ENCODE results near the gene FNIP2.
A peak's percentile ranks its signal among the peaks of the same experiment; 100 is the strongest.
"Not testable (repeated sequence)": the region's sequence is repeated elsewhere in the genome, so short reads cannot be mapped to it uniquely, and the experiment has no call there.

The FNIP2 gene

GRCh38 chr4:158768555-158769174 lies at the start of gene FNIP2:
Gene FNIP2 (plus strand): TSS chr4:158769026. CDS start chr4:158769213, 187 bp downstream.
- DNase-seq: peak; percentile 86

DNA sequence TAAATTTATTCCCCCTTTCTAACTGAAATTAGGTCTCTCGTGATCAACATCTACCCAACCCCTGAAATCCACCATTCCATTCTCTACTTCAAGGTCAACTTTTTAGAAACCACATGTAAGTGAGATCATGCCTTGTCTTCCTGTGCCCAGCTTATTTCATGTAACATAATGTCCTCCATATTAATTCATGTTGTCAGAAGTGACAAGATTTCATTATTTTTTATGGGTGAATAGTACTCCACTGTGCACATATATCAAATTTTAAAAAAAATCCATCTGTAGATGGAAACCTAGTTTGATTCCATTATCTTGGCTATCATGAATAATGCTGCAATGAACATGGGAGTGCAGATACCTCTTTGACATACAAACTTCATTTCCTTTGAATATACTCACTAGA lies 47.1 kb upstream of the FNIP2 start:
- DNase-seq: no peak

DNA sequence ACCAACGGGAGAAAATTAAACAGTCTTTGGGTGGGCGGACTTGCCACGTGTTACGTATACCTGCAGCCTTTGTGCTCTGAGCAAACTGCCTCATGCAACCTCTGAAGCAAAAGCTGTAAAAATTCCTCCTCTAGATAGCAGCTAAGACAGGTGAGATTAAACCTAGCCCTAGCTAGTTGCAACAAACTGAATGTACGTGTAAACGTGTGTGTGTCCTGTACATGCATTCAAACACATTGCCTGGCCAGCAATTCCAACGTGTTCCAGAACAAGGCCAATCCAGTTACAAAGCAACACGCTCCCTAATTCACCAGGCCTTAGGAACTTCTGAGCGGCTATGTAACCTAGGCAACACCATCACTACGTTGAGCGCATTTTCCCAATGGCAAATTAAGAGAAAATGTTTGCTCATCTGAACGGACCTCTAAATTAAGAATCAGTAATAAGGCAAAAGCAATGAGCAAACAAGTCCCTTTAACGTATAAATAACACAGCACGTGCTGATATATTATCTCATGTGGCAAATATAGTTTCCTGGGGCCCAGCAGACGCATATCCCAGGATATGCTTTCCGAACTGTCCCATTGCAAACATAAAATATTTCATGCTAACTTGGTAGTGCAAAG lies 46.4 kb upstream of the FNIP2 start:
- peak; percentile 51 for DNase-seq

DNA sequence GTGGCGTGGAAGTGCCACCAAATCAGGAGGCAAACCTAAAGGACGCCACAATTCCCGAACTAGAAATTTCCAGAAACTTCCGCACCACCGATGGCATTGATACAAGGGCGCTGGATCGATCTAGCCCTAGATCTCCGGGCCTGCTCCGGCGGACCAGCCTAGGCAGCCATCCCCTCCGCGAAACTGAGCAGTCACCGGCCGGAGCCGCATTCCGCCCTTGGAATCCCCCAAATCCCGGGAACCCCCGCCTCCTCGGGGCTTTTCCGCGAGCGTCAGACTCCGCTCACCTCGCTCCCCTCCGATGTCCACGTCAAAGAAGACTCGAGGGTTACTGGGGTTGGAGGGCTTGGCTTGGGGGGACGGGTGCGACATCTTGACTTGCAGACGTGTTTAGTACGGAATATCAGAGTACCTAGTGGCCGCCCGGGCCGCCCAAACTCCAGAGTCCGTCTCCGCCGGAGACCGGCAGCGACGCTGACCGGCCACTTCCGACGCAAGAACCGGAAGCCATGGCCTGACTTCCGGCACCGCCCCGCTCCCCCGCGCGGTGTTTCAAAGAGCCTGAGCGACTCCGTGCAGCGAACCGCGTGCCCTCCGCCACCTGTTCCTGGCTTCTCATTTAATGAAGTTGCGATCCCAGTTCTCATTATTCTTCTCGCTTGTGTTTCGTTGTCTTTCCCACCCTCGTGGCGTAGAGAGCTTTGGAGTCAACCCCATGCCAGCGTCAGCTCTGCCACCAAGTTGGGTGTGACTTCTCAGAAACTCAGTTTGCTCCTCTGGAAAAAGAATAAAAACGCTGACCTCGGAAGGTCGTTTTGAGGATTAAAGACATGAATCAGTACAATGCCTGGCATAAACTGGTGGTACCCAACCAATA lies 45.7 kb upstream of the FNIP2 start, which contains the start of gene PPID:
Gene PPID, minus strand, starts transcription at position 480 of the 877 bp plus-strand sequence. Its CDS starts 108 bp downstream, at position 372.
- DNase-seq: peak; percentile 95

- no peak for DNase-seq
These were observed 44.2 kb upstream of the FNIP2 start for GRCh38 chr4:158724637-158725036.

DNA sequence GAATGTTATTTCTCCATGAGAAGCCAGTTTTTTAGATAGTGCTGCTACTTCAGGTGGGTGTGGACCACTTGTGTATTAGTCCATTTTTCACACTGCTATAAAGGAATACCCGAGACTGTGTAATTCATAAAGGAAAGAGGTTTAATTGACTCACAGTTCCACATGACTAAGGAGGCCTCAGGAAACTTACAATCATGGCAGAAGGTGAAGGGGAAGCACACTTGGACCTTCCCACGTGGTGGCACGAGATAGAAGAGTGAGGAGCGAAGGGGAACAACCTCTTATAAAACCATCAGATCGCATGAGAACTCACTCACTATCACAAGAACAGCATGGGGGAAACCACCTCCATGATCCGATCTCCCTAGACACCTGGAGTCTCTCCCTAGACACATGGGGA lies 42.2 kb upstream of the FNIP2 start:
- DNase-seq: no peak

DNA sequence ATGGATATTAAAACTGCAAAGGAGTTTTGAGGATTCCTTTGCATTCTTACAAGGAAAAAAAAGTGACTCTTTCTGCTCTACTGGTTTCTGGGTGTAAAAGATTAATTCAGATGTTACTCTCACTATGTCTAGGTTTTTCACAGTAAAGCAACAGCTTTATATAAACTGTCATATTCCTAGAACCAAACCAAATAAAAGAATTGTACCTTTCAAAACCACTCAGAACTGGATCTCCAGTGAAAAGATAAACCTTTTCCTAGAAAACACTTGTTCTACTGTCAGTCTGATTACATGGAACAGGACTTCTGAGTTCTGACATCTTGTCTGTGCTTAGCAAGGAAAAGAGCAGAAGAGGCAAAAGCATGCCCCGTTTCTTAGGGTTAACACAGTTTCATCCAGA lies 40.6 kb upstream of the FNIP2 start:
- no peak for DNase-seq

GRCh38 chr4:158729716-158730559 lies 38.9 kb upstream of the FNIP2 start:
- DNase-seq: peak; percentile 85

DNA sequence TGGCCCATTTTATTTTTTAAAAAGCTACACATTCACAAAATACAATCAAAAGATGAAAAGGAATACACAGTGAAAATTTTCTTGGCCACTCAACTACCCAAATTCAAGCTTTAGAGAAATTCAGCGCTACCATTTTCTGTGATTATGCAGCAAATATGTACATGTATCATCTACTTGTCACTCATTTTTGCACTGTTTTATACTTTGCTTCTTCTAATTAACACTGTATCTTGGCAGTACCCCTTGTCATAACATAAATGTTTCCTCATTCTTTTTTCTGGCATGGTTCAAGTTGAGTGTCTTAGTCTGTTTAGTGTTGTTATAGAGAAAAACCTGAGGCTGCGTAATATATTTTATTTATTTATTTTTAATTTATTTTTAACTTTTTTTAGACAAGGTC lies 30.0 kb upstream of the FNIP2 start:
- no peak for DNase-seq

- DNase-seq: no peak
These were observed 29.2 kb upstream of the FNIP2 start for GRCh38 chr4:158739600-158739999.

DNA sequence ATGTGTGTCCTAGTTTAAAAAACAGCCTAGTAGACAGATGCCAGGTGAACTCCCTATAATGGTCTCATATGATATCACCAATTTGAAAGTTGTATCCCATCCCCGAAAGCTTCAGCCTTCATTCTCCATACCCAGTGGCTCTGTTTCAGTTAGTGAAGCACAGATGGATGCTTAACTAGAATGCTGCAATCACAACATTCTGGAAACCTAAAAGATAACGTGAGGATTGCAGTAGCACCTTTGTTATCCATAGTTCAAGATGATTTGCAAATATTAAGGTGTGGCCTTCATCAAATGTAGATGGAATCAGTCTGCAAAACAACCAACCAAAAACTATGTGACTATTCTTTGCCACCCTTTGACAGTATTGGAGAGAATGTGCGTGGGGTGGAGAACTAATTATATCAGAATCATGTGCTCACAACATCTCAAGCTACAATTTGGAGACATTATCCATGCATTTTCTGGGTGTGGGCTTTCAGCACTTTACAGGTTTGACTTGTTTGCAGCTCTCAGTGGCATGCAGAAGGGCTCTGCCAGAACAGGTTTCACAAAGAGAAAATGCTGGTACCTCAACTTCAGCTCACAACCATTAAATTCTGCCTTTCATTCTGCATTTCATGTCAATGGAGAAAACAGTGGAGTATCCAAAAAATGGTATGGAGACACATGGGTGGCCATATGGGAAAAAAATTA lies 27.4 kb upstream of the FNIP2 start:
- no peak for DNase-seq

DNA sequence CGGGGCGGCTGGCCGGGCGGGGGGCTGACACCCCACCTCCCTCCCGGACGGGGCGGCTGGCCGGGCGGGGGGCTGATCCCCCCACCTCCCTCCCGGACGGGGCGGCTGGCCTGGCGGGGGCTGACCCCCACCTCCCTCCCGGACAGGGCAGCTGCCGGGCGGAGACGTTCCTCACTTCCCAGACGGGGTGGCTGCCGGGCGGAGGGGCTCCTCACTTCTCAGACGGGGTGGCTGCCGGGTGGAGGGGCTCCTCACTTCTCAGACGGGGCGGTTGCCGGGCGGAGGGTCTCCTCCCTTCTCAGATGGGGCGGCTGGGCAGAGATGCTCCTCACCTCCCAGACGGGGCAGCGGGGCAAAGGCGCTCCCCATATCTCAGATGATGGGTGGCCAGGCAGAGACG lies 22.3 kb upstream of the FNIP2 start:
- not testable (repeated sequence) for DNase-seq

DNA sequence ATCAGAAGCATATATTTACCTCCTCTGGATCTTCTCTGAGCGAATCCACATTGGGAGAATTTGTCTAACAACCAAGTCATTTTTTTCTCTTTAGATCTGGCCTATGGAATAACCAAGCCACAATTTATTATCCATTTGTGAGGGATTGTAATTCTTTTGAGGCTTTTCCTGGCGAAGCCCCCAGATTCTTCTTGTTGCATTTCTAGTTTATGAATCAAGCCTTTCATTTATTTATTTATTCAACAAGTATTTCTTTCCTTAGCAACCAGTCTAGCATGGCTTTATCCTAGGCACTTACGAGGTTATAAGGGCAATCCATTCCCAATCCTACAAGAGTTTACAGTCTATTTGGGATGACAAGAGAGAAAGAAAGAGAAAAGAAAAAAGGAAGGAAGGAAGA lies 18.4 kb upstream of the FNIP2 start:
- no peak for DNase-seq

GRCh38 chr4:158754385-158755180 lies 14.2 kb upstream of the FNIP2 start:
- DNase-seq: no peak

- not testable (repeated sequence) for DNase-seq
These were observed 13.0 kb upstream of the FNIP2 start for GRCh38 chr4:158755819-158756218.

GRCh38 chr4:158756588-158756987 lies 12.2 kb upstream of the FNIP2 start:
- DNase-seq: no peak

DNA sequence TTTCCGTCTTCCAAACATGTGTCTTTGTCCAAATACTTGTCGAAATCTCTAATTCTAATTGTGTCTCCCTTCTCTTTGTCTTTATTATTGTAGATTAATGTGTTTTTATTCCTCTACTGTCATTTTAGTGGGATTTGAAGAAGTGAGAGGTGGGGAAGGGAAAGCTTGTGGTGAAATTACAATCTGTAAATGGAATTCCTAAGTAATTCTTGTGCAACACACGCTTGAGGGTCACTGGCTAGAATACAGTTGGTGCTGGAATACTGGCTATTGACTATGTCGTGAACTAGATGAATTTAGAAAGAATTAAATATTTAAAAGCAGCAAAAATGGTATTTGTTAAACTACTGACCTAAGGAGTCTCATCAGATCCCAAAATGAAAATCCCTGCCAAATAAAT lies 10.7 kb upstream of the FNIP2 start:
- no peak for DNase-seq

- DNase-seq: no peak
These were observed 10.1 kb upstream of the FNIP2 start for GRCh38 chr4:158758703-158759102.

GRCh38 chr4:158759539-158759938 lies 9.3 kb upstream of the FNIP2 start:
- not testable (repeated sequence) for DNase-seq

- no peak for DNase-seq
These were observed 8.0 kb upstream of the FNIP2 start for GRCh38 chr4:158760866-158761265.

- no peak for DNase-seq
These were observed 6.3 kb upstream of the FNIP2 start for GRCh38 chr4:158762553-158762952.
